Tibial nerve (tissue), 3 donors: ENCODE measurements around the gene NAT14.

Source experiments
- CTCF ChIP-seq, 5 experiments: fragments of 200-600 bp in 3 of 5; fragments of 450-650 bp in 2 of 5; sonication (generic) in 3 of 5; IDR thresholded peaks; one replicate each; pipeline ENCODE4 v1.5.1; 2016 to 2019; ENCODE audit warnings: antibody characterized with exemption in 5 of 5, mild to moderate bottlenecking in 3 of 5, moderate library complexity in 2 of 5
- POLR2A ChIP-seq, 2 donors: fragments of 450-650 bp; IDR thresholded peaks; one replicate each; pipeline ENCODE4 v1.6.1; 2017; ENCODE audit warnings: antibody characterized with exemption in 2 of 2, mild to moderate bottlenecking in 2 of 2, moderate library complexity in 2 of 2

GRCh38 chr19:55485439-55486011, 537 bp downstream of the NAT14 start:
- TF ChIP-seq CTCF (IDR thresholded peaks at IDR 0.05) (no peak), POLR2A (IDR thresholded peaks at IDR 0.05) (no peak)
